Measurements from ENCODE around the gene SMIM36. TPM values are rescaled to one million over a fixed set of nuclear protein-coding genes. Genes with fewer than 3 reads are reported as not detected.

SMIM36 gene
- total RNA-seq = not detected in 2 replicates

DNA sequence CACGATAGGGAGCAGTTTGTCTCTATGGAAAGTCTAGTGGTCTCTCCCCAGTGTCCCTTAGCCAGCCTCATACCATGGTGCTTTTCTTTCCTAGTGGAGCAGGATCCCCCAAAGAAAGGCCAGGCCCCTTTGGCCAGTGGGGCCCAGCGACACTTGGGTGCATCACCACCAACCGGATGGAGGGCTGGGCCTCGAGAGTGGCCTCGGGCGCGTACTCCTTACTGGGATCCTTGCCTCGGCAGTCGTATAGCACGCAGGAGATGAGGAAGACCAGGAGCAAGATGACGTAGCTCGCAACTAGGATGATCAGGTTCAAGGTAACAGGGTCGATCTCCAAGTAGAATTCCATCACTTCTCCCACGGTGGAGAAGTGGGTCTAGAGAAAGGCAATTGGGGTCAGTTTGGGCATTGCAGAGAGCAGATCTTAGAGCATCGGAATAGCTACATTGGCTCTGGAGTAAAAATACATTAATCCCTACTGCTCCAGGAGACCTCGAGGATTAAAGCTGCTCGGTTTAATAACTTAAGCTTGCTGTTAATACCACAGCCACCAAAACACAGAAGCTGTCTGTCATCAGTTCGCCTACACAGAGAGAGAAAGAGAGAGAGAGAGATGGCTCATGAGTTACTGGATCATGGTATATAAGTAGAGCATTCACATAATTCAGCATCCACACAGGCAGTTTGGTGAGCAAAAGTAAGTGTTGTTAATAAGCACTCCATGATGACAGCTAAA is at the start of gene SMIM36:
Gene SMIM36 (minus strand): TSS at position 467 of the 736 bp plus-strand sequence.

DNA sequence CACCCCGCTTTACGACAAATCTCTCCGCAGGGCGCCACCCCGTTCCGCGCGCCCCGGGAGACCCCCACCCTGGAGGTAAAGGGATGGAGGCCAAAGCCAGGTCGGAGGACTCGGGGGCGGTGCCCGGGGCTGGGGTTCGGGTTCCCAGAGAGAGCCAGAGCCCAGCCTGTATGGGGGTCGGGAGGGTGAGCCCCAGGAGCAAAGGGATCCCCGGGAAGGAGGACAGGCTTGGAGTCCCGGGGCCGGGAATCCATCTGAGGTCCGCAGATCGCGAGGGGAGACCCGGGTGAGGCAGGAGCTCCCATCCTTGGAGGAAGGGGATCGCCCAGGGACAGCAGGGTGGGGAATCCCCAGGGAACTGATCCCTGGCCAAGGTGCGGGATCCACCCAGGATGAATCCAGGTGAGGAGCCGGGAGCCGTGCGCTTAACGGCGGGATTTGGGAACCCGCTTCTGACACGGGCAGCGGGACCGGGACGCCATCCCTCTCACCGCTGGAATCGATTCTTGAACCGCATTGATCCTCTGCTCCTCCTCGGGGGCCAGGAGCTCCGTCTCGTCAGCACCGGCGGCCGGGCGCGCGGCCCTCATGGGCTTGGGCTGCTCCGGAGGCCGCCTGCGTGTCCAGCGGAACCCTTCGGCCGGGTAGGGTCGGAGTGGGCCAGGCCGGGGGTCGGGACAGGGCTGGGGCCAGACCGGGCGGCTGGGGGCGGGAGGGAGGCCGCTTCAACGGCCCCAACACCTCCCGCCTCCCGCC is 89.9 kb downstream of the SMIM36 start, which contains the start of gene MMD:
Gene MMD (minus strand): TSS at position 657 of the 756 bp plus-strand sequence. CDS start 140 bp downstream, at position 517.

Other genes starting within 250 kb of the SMIM36 start
- under 0.01 TPM in 1 of 2 replicates, not detected in the other for gene HLF, start 246.5 kb downstream of the SMIM36 start, total RNA-seq
- 9.4 and 10.9 TPM in 2 replicates for gene MMD, start 89.6 kb downstream of the SMIM36 start, total RNA-seq
- 0.97 and 4.9 TPM in 2 replicates for gene TMEM100, start 211.4 kb upstream of the SMIM36 start, total RNA-seq
- 33.9 and 37.0 TPM in 2 replicates for gene PCTP, start 239.6 kb upstream of the SMIM36 start, total RNA-seq

All from epithelial cell of umbilical artery (primary cell).